Dermis microvascular lymphatic vessel endothelial cell (primary cell): ENCODE measurements around the gene CFAP73. TPM values are rescaled to one million over a fixed set of nuclear protein-coding genes. Genes with fewer than 3 reads are reported as not detected.

Experiments
- total RNA-seq: library from RNA; depleted of rRNA; stranded (reverse); fragments of >200 nt; gene quantifications from 2 replicates; pipeline ENCODE4 v1.2.1, GENCODE V29; 2014

The CFAP73 gene
- total RNA-seq, 1 donor from 2014 or later = not detected

Other genes starting within 250 kb of the CFAP73 start
- 29.0 and 33.4 TPM in 2 replicates for gene OAS1, start 242.8 kb upstream of the CFAP73 start, total RNA-seq
- gene OAS3, start 211.2 kb upstream of the CFAP73 start, total RNA-seq = 6.4 and 6.5 TPM in 2 replicates
- 2.9 and 4.5 TPM in 2 replicates for gene OAS2, start 171.2 kb upstream of the CFAP73 start, total RNA-seq
- 1.8 and 6.1 TPM in 2 replicates for gene DTX1, start 93.0 kb upstream of the CFAP73 start, total RNA-seq
- gene RASAL1, start 14.0 kb upstream of the CFAP73 start, total RNA-seq = not detected in 2 replicates
- gene DDX54, start 35.8 kb downstream of the CFAP73 start, total RNA-seq = 32.5 and 38.8 TPM in 2 replicates
- gene RITA1, start 36.0 kb downstream of the CFAP73 start, total RNA-seq = 14.2 and 21.4 TPM in 2 replicates
- gene TPCN1, start 71.7 kb downstream of the CFAP73 start, total RNA-seq = 5.5 and 7.2 TPM in 2 replicates
- 12.6 and 15.6 TPM in 2 replicates for gene SLC8B1, start 185.4 kb downstream of the CFAP73 start, total RNA-seq
- 16.7 and 25.0 TPM in 2 replicates for gene PLBD2, start 208.9 kb downstream of the CFAP73 start, total RNA-seq